Stimulated activated CD8-positive, alpha-beta memory T cell treated with anti-CD3 and anti-CD28 coated beads, Interleukin-12 subunit alpha, Interleukin-12 subunit beta, amount 100 ng/mL, for 24 hours (primary cell): ENCODE measurements around the gene WIPF1.

Experiments used
- DNase-seq: peaks from one replicate; pipeline ENCODE4 v3.0.0-alpha.2; 2020; ENCODE audit errors: extremely low read depth

Gene WIPF1

GRCh38 chr2:174544802-174545201 is 52.8 kb downstream of the WIPF1 start:
- DNase-seq, result no peak

DNA sequence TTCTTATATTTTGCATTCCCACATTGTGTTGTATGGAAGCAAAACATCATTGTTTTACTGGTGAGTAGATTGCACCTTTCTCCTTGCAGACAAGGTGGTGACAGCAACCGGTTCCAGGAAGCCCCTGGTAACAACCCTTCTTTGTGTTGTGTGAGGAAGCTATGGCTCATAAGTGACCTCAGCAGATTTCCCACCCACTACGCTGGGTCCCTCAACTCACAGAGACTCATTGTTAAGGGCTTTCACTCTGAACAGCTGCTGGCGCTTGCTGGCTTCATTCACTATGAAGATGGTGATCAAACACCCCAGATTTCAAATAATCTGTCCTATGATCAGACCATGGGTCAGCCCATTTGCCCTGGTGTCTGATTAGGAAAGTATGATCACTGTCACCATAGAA is 53.4 kb downstream of the WIPF1 start:
- no peak for DNase-seq

DNA sequence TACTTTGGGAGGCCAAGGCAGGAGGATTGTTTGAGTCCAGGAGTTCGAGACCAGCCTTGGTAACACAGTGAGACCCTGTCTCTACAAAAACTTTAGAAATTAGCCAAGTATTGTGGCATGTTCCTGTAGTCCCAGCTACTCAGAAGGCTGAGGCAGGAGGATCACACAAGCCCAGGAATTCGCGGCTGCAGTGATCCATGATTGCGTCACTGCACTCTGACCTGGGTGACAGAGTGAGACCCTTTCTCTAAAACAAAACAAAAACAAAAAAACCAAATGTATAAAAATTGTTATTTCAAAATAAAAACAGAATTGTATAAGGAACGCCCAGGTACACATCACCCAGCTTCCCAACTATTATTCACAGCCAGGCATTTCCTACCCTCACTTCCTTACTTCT is 56.7 kb downstream of the WIPF1 start:
- DNase-seq, result no peak

DNA sequence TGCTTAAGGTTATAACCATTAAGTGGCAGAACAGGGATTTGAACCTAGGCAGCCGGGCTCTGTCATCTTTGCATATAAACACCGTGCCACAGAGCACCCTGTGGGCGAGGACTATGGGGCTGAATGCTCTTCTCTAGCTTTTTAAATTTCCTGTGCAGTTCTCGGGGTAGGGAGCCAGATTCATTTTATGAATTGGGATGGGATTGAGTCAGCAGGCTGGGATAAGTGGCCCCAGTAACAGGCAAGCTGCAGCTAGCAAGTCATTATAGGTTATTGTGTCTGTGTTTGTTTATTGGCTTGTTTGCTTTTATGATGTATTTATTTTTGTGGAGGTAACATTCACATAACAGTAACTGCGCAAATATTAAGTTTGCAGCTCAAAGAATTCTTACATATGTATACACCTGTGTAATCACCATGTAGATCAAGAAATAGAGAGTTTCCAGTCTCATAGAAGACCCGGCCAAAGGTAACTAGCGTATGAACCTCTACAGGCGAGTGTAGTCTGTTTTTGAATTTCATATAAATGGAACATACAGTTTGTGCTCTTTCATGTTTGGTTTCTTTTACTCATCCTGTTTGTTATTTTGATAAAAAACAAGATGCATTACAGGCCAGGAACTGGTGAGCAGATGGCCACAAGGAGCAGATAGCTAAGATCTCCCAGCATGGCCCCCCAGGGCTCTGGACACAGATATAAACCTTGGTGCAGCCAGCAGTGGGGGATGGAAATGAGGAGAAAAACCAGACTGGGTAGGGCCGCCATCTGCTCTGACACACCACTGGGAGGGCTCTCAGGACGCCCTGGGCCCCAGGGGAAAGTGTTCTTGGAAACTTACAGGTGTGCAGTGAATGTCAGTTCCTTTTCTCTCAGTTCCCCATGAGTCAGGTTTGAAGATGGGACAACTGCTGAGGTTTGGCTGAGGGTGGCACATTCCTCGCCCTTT is 61.6 kb downstream of the WIPF1 start:
- DNase-seq, result no peak

- DNase-seq, result no peak
These were observed 62.5 kb downstream of the WIPF1 start for GRCh38 chr2:174535083-174535482.

GRCh38 chr2:174529916-174530315 is 67.7 kb downstream of the WIPF1 start:
- DNase-seq, result no peak

GRCh38 chr2:174527959-174528358 is 69.6 kb downstream of the WIPF1 start:
- DNase-seq, result no peak

DNA sequence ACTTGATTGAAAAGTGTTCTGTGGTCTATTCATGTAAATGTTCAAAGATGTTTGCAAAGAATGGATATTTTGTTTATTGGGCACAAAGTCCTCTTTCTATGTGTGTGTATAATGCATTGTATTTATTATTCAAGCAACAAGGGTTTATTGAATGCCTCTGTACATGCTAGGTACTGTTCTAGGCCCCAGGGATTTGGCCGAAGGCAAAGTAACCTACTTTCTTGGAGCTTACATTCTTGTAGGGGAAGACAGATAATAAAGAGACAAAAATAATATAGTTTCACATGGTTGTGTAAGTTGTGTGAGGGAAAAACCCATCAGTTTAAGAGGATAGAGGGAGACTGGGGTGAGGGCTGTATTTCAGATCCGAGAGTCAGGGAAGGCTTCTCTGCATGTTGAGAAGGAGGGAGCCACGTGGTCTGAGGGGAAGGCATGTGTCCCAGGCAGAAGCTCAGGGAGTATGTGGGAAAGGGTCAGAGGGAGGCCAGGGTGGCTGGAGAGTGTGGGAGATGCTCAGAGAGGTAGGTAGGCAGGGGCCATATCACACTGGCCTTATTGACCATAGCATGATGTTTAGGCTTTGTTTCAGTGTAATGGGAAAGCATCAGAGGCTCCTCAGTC is 70.4 kb downstream of the WIPF1 start:
- DNase-seq, result no peak

GRCh38 chr2:174524527-174524926 is 73.1 kb downstream of the WIPF1 start:
- DNase-seq, result no peak

GRCh38 chr2:174522553-174522952 is 75.1 kb downstream of the WIPF1 start:
- no peak for DNase-seq

- no peak for DNase-seq
These were observed 79.2 kb downstream of the WIPF1 start for GRCh38 chr2:174518395-174518794.

DNA sequence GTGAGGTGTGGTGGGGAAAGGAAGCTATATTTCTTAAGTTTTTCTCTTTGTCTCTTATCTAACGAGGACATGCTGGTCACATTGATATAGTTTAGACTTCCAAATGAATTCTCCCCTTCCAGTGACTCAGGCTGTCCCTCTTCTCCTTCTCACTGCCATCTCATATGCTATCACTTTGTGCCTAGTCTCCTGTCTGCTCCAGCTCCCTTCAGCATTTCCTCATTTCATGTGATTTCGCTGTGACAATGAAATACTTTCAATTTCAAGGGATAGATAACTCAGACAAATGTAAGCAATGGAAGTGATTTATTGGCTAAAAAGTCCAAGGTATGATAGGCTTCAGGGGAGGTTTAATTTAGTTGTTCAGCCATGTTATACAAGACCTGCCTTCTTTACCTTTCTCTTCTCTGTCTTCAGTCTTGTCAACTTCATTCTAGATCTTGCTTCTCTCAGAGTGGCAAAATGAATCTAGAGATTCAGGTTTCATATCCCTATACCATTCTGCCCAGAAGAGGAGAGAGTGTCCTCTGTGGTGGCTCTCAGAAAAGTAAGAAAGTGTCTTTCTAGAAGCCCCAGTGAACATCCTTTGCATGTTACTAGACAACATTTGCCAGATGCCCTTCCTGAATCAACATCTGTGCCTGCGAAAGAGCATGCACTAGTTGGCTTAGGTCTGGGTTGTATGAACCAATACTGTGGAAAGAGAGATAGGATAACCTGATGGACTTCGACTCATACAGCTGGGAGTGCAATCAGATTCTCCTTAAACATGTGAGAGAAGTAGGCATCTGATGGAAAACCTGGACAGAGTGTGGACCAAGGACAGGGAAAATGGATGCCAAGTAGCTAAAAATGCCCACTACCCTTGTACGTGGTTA is 80.9 kb downstream of the WIPF1 start:
- DNase-seq, result no peak

- DNase-seq, result no peak
These were observed 85.3 kb downstream of the WIPF1 start for GRCh38 chr2:174512345-174512744.

- no peak for DNase-seq
These were observed 85.9 kb downstream of the WIPF1 start for GRCh38 chr2:174511580-174512260.

- no peak for DNase-seq
These were observed 86.9 kb downstream of the WIPF1 start for GRCh38 chr2:174510583-174511189.
